GM21529 (cell line): ENCODE data around the gene SLC30A1.
"Not testable (repeated sequence)": the region's sequence is repeated elsewhere in the genome, so short reads cannot be mapped to it uniquely, and the experiment has no call there.

Experiments
- ATAC-seq: cut with Tn5 transposase; IDR thresholded peaks from one replicate; pipeline ENCODE4 v1.9.1; 2021; ENCODE audit not compliant: unreplicated experiment

The SLC30A1 gene

DNA sequence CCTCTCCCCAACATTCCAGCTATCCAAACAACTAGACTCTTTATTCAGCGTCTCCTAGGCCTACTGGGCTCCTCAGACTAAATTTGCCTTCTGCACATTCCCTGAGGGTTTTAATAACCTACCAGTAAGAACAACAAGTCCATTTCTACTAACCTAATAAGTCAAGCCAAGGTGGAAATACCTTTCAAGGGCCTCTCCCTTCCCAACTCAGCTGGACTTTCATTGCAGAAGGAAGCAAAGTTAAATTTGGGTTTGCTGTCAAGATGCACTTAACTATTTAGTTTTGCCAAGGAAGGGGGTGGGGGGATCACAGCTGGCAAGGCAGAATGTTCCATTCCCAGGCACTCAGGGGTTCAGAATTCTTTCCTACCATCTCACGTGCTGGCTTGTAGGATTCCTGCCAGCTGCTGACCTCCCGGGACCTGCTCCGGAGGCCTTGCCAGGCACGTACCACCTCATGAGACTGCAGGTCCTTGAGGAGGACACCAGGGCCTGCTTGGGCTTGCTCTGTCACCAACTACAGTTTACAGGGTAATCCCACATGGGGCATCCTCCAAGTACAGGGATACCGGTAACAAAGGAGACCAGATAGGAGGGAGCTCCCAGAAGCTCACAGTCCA lies 29.8 kb downstream of the SLC30A1 start:
- ATAC-seq = no peak

DNA sequence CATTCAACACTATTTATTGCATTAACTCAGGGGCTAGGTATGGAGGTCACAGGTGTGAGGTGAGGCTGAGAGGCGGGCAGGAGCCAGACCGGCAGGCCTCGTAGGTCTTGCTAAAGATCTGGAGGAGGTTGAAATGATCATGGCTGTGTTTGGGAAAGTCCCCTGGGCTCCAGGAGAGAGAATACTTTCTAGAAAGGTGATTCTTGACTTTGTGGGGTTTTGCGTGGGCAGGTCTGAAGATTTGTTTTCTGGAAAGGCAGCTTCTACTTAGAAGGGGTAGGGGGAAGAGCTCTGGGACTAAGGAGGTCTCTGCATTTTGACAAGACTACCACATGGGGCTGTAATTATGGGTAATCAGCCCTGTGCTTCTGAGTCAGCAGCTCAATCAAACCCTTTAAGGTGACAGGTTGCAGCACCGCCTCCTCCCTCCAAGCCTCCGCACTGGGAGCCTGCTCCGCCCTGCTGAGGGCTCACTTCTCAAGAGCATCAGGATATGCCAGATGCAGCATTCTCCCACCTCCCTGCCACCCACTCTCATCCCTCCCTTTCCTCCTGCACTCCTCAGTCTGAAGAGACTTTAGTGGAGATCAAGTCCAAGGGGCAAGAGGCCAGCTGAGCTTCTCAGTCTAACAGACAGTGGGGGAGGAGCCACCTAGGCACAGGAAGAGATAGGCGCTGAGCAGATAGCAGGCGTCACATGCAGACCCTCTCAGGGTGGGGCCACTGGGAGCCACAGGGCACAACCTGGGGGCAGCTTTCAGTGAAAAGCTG lies 30.5 kb downstream of the SLC30A1 start:
- ATAC-seq = no peak

DNA sequence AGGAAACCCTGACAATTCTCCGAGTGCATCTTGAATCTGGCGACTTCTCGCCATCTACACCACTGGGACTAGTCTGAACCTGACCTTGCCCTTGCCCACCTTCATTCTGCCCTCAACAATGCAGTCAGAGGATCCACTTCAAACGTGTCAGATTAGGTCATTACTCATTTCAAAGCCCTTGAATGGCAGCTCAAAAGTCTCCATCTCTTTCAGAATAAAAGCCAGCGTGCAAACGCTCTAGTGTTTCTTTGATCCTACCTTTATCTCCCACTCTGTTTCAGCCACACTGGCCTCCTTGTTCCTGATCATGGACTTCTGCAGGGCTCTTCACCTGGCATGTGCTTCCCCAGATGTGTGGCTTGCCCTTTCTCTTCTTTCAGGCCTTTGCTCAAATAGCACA lies 31.3 kb downstream of the SLC30A1 start:
- ATAC-seq = no peak

DNA sequence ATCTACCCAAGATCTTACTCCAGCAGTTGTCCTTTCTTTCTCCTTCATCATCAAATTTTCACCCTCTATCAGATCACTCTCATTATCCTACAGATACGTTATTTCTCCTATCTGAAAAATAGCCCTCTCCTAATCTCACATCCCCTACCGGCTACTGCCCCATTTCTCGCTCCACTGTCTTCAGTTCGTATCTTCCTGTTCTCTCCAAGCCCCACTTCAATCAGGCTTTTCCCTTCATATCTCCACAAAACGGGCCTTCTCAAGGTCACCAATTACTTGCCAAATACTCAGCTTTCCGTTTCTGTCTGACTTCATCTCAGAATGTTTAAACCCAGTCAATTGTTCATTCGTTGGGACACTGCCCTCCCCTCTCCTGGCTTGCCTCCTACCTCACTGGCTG lies 32.4 kb downstream of the SLC30A1 start:
- ATAC-seq = no peak

DNA sequence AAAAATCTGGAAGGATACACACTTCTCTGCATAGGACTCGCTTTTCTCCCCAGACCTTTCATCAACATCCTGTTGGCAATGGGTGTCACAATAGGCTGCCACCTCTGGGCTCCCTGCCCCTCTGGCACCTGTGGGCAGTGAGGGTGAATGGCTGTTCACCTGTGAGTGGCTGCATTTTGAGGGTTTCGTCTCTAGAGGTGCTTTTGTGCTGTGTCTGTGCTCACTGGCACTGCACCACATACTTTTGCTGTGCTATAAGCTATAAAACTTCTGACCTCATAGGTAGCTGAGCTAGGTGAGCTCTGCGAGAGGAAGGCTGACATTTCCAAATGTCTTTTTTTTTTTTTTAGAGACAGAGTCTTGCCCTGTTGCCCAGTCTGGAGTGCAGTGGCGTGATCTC lies 35.9 kb downstream of the SLC30A1 start:
- no peak for ATAC-seq

DNA sequence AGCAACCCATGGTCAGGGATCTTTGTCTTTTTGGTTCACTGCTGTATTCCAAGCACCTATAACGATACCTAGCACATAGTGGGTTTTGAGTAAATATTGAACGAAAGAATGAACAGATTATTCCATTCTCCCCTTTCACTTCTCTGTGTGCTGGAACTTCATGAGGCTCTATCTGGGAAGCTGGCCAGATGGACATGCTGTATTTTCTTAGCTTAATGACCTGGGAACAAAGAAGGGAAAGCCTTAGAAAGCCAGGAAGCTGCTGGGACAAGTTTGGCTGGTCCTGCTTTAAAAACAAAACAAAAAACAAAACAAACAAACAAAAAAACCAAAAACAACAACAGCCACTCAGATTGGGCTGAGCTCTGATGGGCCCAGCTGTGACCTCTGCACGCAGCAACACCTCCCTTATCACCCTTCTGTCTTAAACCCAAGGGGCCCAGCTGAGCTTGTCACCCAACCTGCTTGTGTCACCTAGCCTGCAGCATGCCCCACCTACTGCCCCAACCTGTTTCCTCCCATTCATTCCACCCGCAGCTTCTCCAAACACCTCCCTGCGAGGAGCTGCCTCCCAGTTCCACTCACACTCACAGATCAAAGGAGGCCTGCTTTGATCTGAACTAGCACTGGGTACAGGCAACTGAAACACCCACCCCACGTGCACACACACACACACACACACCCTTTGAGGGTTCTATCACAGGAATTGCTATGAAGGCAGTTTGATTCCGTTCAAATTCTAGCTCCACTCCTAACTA lies 37.1 kb downstream of the SLC30A1 start:
- no peak for ATAC-seq

DNA sequence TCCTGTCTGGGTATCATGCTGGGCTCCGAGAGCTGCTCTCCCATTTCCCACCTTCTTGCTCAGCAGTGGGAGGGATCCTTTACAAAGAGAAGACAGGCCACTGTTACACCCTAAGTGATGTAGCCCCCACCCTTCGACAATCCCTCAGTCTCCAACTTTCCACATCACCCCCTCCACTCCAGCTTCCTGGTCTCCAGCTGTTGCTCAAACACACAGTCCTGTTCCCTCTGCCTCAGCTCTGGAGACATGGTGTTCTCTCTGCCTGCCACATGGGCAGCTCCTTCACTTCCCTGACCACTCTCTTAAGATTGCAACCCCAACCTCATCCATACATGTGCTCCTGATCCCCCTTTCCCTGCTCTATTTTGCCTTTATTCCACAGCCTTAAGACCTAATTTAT lies 37.7 kb downstream of the SLC30A1 start:
- no peak for ATAC-seq

DNA sequence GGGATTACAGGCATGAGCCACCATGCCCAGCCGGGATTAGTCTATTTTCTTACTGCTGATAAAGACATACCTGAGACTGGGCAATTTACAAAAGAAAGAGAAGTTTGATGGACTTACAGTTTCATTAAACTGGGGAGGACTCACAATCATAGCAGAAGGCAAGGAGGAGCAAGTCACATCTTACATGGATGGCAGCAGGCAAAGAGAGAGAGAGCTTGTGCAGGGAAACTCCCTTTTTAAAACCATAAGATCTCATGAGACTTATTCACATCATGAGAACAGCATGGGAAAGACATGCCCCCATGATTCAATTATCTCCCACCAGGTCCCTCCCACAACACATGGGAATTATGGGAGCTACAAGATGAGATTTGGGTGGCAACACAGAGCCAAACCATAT lies 38.1 kb downstream of the SLC30A1 start:
- not testable (repeated sequence) for ATAC-seq

DNA sequence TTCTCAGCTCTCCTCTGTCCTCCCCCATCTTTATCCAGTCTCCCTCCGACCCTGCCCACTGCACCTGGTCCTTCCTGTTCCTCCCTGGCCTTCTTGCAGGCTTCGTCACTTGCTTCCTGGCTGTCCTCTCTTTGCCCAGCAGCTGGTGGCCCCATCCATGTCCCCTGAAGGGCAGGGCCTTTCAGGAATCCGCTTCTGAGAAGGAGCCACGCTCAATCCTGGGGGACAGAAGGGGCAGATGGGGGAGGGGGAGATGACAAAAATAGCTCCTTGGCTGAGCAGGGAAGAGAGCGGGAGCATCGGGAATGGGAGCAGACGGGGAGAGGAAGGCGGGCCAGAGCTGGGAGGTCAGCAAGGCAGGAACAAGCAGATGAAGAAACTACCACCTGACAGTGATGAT lies 40.7 kb downstream of the SLC30A1 start:
- no peak for ATAC-seq

DNA sequence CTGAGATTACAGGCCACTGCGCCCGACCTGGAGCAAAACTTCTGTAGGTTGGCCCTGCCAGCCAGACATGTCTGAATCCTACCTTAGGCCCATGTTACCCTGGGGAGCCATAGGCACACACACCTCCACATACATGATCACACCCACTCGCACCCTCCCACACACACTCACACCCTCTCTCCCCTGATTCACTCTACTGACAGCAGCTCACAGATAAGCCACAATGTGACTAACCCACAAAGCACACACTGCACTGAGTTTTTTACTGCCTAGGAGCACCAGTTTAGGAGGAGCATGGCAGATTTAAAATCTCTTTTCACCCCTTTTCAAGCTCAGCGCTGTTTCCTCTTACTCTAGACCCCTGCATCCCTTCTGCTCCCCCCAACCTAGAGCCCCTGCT lies 41.7 kb downstream of the SLC30A1 start:
- no peak for ATAC-seq

DNA sequence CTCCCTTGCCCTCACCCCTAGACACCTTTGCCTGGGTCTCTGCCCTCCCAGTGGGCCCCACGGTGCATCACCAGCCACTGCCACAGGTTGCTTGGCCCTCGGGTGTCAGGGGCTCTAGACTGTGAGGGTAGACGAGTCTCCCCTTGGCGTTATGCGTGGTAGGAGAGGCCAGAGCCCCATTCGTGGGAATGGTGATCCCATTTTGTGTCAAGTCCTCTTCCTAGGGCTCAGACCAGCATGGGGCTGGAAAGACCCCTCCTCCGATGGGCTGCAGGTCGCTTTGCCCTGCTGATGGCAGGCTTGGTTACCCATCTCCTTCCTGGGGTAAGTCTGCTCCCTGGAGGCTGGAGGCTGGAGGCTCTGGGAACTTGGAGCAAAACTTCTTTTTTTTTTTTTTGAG lies 42.4 kb downstream of the SLC30A1 start:
- ATAC-seq = no peak

DNA sequence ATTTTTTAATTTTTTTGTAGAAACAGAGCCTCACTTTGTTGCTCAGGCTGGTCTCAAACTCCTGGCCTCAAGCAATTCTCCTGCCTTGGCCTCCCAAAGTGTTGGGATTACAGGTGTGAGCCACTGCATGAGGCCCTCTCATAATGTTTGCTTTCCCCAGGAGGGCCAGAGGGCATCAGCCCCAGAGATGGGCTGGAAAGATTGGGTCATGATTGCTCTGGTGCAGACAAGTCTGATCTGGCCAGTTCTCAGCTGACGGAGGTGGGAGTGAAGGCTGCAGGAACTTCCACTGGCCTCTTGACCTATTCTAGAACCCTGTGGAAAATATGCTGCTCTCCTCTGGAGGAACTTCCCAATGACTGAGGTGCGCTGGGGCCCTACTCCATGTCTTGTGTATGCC lies 43.6 kb downstream of the SLC30A1 start:
- ATAC-seq = no peak

DNA sequence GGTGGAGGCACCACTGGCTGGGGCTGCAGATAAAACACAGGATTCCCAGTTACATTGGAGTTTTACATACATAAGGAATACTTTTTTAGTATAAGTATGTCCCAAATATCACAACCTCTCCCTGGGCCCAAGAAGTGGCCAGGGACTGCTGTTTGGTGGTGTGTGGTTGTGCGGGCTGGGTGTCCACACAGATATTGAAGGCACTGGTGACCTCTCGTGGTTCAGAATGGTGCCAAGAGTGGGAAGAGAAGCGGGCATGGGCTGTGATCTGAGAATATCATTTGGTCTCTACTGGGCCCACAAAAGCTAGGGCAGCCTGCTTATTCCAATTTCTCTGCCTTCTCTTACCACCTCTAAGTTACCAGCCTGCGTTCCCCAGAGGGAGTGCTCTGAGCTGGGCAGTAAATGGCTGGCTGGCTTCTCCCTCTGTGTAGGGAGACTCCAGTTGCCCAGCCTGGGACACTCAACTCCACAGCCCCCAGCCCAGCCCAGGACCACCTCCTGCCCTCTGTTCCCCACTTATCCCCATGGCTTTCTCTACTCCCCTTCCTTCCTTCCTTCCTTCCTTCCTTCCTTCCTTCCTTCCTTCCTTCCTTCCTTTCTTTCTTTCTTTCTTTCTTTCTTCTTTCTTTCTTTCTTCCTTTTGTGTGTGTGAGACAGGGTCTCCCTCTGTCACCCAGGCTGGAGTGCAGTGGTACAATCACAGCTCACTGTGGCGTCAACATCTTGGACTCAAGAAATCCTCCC lies 44.2 kb downstream of the SLC30A1 start:
- no peak for ATAC-seq

DNA sequence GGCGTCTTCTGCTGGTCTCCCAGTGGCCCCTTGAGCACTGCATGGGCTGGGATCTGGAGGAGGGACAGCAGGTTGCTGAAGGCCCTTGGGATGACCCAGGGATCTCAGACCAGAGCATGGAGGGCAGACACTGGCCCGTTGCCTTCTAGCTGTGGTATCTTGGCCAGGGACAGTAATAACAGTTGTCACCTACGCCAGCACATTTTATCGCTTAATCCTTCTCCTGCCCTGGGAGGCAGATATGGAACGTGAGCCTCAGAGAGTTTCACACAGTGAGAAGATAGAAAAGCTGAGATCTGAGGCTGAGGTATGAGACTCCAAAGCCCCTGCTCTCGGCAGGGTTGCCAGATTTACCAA lies 46.9 kb downstream of the SLC30A1 start:
- no peak for ATAC-seq

DNA sequence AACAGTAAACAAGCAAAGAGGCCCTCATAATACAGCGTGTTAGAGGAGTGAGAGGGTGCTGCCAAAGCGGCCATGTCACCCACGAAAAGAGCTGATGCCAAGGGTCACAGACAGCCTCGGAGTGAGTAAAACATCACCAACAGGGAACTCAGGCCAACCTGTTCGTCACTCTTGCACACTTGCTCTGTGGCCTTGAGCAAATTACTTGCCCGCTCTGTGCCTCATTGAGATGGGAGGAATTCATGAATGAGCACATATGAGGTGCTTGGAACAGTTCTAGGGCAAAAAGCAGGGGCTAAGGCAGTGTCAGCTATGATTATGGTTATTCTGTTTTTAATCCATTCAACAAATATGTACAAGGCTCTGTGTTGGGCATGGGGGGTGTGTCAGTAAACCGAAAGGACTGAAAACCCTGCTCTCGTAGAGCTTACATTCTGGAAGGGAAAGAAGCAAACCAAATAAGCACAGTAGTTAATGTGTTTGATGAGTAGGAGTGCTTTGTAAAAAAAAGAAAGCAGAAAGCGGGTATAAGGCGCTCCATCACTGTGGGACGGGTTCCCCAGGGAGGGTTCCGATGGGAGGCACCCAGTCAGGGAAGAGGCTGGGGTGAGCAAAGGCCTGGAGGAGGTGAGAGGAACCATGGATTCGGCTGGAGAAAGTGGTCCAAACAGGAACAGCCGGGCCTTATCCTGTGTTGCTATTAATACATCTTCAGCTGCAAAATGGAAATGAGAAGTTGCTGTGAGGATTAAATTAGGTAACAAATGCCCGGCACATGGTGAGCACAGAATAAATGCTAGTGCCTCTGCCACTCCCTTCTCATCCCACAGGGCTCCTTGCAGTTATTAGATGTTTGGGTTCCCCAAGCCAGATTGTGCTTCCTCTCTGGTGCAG lies 47.5 kb downstream of the SLC30A1 start:
- ATAC-seq = no peak

DNA sequence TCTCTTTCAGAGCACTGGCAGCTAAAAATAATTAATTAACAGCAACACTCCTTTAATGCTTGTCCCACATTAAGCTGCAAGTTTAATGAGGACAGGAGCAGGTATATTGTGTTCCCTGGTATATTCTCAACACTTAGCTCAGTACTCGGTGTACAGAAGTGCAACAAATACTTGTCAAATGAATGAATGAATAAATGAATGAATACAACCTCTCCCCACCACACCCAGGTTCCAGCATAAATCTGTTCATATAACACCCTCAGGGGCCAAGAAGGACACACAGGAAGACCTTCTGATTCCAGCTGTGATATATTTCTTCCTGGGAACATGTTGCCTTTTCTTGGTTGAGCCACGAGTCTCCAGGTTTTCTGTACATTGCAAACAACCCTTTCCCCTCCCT lies 48.9 kb downstream of the SLC30A1 start:
- no peak for ATAC-seq

DNA sequence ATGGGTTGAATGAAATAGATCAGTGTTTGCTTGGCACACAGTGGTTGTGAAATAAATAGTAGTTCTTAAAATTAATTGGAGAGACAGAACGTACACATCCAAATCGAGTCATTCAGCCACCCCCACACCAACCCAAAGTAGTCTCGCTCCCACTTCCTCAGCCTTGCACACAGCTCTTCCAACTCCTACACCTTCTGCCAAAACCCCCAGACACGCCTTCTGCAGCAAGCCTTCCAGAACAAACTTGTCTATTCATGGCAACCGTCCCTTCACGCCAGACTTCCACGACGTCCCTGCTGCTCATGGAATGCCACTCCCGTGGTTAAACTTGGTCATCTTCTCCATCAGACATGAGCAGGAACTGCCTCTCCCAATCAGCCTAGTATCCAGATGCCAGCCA lies 49.5 kb downstream of the SLC30A1 start:
- ATAC-seq = no peak

DNA sequence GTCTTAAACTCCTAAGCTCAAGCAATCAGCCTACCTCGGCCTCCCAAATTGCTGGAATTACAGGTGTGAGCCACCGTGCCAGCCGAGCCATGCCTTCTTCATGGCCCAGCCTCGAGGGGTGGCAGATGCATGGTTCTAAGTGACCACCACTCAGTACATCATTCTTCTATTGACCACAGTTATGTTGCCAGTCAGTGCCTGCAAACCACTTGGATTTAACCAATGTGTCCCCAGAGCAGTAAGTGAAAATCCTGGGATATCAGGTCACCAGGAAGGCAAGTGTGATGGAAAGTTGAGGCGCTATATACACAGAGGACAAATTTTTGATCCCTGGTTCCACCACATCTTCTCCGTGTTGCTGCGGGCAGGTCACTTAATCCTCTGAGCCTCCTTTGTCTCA lies 50.0 kb downstream of the SLC30A1 start:
- no peak for ATAC-seq

DNA sequence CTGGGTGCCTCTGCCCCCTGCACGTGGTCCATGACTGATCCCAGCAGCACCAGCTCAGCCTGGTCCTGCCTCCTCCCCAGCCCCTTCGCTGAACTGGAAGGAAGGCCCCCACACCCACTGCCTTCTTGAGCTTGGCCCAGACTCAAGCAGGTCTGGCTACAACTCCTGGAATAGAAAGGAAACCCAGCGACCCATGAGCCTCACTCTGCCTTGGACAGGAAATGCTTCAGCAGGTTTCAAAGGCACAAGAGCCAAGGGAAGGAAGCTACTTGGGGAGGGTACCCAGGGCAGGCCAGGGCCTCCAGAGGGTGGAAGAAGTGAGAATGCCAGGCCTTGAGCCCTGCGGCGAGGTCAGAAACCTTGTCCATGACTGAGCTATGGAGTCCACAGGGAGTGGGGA lies 51.1 kb downstream of the SLC30A1 start:
- no peak for ATAC-seq

DNA sequence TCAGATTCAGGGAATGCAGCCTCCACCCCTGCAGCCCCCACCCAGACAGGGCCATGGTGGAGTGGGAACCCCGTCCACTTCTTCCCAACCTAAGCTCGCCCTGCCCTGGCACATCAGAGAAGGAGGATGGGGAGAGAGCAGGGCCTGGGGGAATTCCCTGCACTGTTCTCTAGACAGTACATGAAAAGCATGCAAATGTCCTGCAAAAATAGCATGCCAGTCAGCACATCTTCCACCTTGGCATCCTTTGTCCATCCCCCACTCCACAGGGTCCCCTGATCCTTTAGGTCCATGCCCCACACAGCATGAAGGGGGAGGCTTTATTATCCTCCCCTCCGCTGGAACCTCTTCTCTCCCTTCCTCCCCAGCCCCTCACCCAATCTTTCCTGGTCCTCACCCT lies 52.0 kb downstream of the SLC30A1 start:
- peak; percentile 90 for ATAC-seq

DNA sequence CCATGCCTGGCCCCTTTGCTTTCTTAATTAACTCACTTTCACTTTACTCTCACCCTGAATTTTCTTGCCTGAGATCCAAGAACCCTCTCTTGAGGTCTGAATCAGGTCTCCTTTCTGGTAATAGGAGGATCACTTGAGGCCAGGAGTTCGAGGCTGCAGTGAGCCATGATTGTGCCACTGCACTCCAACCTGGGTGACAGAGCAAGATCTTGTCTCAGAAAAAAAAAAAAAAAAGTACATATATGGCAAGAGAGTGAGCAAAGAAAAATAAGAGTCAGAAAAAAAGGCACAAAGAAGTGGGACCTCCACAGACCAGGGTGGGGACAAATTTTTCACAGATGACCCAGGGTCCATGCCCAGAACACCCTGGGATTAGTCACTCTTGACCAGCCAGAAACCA lies 52.9 kb downstream of the SLC30A1 start:
- ATAC-seq = no peak
